Measurements from ENCODE around the gene USP25.

GRCh38 chr21:15751037-15751436 lies 21.3 kb downstream of the USP25 start:
- no peak for TF ChIP-seq CTCF (IDR thresholded peaks at IDR 0.05)
- no peak for TF ChIP-seq POLR2A (IDR thresholded peaks at IDR 0.05)
